Right atrium auricular region (tissue), 2 donors: ENCODE measurements around the gene NOP16. TPM values are rescaled to one million over a fixed set of nuclear protein-coding genes. Genes with fewer than 3 reads are reported as not detected.

ENCODE experiments used
- DNase-seq: peaks from one replicate; pipeline ENCODE4 v3.0.0-alpha.2; 2019; ENCODE audit warnings: low spot score
- H3K27ac ChIP-seq, 2 donors: fragments of 200-600 bp; sonication (generic); 1 replicate in 1 of 2; 2 replicates in 1 of 2; pipeline ENCODE4 v1.5.1; 2016 to 2019
- H3K27me3 ChIP-seq, 2 donors: fragments of 200-600 bp; sonication (generic); one replicate each; pipeline versions ENCODE4 v1.5.1 to v1.6.0; 2017 to 2019
- H3K36me3 ChIP-seq: fragments of 200-600 bp; sonication (generic); one replicate; pipeline ENCODE4 v1.5.1; 2016
- H3K4me1 ChIP-seq, 2 donors: fragments of 200-600 bp; sonication (generic); one replicate each; pipeline versions ENCODE4 v1.5.1 to v1.6.0; 2017 to 2019
- H3K4me3 ChIP-seq, 2 donors: fragments of 200-600 bp; sonication (generic); 1 replicate in 1 of 2; 2 replicates in 1 of 2; pipeline ENCODE4 v1.5.1; 2017 to 2019; ENCODE audit warnings: mild to moderate bottlenecking in 1 of 2, moderate library complexity in 1 of 2
- H3K9me3 ChIP-seq, 2 donors: fragments of 200-600 bp; sonication (generic); one replicate each; pipeline ENCODE4 v1.5.1; 2019
- total RNA-seq, 2 donors: library from RNA; depleted of rRNA; stranded (reverse); fragments of >200 nt; gene quantifications; one replicate each; pipeline ENCODE4 v1.1.0, GENCODE V29; 2016
- TF ChIP-seq, protein P1 (sequence below), 2 donors: fragments of 200-600 bp; sonication (generic); IDR thresholded peaks; one replicate each; pipeline ENCODE4 v1.5.1; 2019; ENCODE audit warnings: antibody characterized with exemption in 2 of 2

The NOP16 gene
- total RNA-seq, 2 donors from 2014 or later = 11.8 to 16.0 TPM

DNA sequence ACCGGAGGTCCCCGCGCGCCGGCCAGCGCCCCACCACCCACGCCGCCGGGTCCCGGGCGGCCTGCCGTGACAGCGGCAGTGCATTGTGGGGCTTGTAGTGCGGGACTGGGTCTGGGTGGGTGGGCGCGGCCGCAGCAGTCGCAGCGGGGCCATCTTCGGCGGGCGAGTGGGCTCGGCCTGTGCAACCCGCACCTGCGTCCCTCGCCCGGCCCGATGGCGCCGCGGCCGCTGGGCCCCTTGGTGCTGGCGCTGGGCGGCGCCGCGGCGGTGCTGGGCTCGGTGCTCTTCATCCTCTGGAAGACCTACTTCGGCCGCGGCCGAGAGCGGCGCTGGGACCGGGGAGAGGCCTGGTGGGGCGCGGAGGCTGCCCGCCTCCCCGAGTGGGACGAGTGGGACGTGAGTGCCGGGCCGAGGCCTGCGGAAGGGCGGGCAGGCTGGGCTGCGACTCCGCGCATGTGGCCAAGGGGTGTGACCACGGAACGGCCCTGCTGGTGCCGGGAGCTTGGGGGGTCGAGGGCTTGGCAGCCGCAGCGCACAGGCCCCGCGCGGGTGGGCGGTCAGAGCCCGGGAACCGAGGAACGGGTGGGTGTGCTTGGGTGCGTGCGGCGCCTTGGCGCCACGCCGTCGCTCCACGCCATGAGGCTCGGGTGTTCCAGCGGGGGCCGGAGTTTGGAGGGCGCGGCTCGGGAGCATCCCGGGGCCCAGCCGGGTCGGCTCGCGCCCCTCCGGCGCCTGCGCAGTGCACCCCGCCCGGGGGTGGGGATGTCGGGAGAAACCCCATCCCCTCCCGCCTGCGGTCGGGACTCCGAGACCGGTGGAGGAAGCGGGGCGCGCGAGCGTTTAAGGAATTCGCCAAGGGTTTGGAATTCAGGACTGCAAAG is 22.8 kb downstream of the NOP16 start, which contains the start of gene ARL10:
ARL10 (plus strand) TSS at position 137 of the 881 bp plus-strand sequence; CDS start at position 214, 77 bp downstream.
- no peaks in the 10 kb centered on the region for H3K9me3 ChIP-seq
- peak within 1 kb of the TSS; percentile 60 to 71 for H3K4me3 ChIP-seq
- H3K4me1 ChIP-seq = peaks cover 0 to 35% of the 10 kb centered on the region in 2 donors
- TF ChIP-seq, protein P1, sequence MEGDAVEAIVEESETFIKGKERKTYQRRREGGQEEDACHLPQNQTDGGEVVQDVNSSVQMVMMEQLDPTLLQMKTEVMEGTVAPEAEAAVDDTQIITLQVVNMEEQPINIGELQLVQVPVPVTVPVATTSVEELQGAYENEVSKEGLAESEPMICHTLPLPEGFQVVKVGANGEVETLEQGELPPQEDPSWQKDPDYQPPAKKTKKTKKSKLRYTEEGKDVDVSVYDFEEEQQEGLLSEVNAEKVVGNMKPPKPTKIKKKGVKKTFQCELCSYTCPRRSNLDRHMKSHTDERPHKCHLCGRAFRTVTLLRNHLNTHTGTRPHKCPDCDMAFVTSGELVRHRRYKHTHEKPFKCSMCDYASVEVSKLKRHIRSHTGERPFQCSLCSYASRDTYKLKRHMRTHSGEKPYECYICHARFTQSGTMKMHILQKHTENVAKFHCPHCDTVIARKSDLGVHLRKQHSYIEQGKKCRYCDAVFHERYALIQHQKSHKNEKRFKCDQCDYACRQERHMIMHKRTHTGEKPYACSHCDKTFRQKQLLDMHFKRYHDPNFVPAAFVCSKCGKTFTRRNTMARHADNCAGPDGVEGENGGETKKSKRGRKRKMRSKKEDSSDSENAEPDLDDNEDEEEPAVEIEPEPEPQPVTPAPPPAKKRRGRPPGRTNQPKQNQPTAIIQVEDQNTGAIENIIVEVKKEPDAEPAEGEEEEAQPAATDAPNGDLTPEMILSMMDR (IDR thresholded peaks at IDR 0.05) = no peak
- H3K27me3 ChIP-seq = no peaks in the 10 kb centered on the region
- no peak for DNase-seq
- H3K27ac ChIP-seq = peak within 1 kb of the TSS; percentile 75 to 88
- H3K36me3 ChIP-seq = peaks cover 17% of the 10 kb centered on the region

DNA sequence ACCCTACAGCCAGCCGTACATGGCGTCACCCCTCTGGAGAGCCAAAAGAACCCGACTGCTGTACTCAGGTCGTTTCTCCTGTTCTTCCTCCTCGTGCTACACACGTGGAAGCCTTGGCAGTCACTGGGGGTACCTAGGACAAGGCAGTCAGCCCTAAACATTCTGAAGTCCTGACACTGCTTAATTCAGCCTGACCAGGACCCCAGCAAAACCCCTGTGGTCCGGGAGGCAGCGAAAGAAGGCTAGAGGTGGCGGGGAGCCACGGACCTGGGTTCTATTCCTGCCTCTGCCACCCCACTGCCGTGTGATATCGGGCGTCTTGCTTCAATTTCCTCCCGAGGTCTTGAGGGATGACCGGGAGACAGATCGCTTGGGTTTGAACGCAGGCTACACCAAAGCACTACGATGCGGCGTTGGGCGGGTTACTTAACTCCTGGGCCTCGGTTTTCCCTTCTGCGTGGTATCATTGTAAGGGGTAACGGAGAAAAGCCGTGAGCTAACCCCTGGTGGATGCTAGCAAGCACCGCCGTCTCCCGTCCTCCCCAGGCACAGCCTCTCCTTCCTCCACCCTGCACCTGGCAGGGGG is 23.5 kb downstream of the NOP16 start:
- peaks cover 0 to 35% of the 10 kb centered on the region in 2 donors for H3K4me1 ChIP-seq
- H3K4me3 ChIP-seq = peak overlapping the region; percentile 60 to 71
- H3K36me3 ChIP-seq = peaks cover 17% of the 10 kb centered on the region
- TF ChIP-seq, protein P1 (IDR thresholded peaks at IDR 0.05) = no peak
- DNase-seq = no peak
- no peaks in the 10 kb centered on the region for H3K27me3 ChIP-seq
- peak overlapping the region; percentile 75 to 88 for H3K27ac ChIP-seq
- no peaks in the 10 kb centered on the region for H3K9me3 ChIP-seq

DNA sequence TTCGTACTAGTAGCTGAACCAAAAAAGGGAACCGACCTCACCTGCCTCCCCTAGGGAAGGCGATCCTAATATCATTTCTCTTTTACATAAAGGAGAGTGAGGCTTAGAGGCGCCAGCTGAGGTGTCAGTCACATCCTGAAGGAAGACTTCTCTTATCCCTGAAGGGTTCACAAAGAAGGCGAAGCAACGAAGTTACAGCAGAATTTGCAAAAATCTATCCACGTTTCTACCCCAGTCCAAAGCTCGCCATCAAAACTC is 26.2 kb downstream of the NOP16 start:
- H3K36me3 ChIP-seq = peaks cover 12% of the 10 kb centered on the region
- H3K4me1 ChIP-seq = peaks cover 0 to 38% of the 10 kb centered on the region in 2 donors
- no peaks in the 10 kb centered on the region for H3K9me3 ChIP-seq
- peak overlapping the region; percentile 78 to 99 for H3K4me3 ChIP-seq
- H3K27me3 ChIP-seq = no peaks in the 10 kb centered on the region
- no peak for DNase-seq
- peak overlapping the region; percentile 89 to 91 for H3K27ac ChIP-seq
- TF ChIP-seq, protein P1 (IDR thresholded peaks at IDR 0.05) = no peak

DNA sequence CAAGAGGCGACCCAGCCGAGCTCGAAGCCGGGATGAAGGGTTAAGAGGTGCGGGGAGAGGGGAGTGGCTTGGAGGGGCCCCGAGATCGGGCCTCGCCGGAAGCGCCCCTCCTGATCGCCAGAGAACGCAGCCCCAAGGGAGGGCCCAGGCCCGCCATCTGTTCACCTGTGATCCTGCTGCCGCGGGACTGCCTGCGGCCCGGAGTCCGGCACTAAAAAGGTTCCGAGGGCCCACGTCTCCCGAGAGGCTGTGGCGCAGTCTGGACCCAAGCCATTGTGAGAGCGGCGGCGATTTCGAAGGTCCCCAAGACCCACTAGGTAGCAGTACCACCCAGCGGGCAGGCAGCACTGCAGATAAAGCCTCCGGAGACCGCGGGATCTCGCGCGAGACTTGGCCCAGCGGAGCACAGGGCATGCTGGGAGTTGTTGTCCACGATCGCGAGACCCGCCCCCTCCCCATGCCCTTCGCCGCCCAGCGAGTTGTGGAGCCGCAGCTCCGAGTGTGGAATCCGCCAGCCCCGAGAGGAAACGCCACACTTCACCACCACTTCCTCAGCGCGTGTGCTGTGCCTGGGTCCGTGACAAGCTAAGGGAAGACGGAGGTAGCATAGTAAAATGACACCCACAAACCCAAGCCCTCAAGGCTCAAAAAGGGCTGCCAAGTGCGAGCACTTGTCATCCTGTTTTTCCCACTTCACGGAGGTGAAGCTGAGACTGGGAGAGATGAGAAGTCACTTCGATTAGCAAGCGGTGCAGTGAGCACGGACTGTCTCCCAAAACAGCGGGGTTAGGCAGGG is 26.8 kb downstream of the NOP16 start, which contains the start of gene KIAA1191:
KIAA1191 (minus strand) TSS at position 328 of the 796 bp plus-strand sequence. CDS start 2,256 bp downstream, outside the sequence.
- Histone ChIP-seq H3K9me3 (no peaks in the 10 kb centered on the region), H3K4me1 (peaks cover 0 to 38% of the 10 kb centered on the region in 2 donors), H3K4me3 (peak within 1 kb of the TSS; percentile 78 to 99), H3K27me3 (no peaks in the 10 kb centered on the region), H3K36me3 (peaks cover 12% of the 10 kb centered on the region), H3K27ac (peak within 1 kb of the TSS; percentile 89 to 91)
- TF ChIP-seq, protein P1 (IDR thresholded peaks at IDR 0.05) = peak in 1 of 2 donors; percentile 58
- peak; percentile 95 for DNase-seq

DNA sequence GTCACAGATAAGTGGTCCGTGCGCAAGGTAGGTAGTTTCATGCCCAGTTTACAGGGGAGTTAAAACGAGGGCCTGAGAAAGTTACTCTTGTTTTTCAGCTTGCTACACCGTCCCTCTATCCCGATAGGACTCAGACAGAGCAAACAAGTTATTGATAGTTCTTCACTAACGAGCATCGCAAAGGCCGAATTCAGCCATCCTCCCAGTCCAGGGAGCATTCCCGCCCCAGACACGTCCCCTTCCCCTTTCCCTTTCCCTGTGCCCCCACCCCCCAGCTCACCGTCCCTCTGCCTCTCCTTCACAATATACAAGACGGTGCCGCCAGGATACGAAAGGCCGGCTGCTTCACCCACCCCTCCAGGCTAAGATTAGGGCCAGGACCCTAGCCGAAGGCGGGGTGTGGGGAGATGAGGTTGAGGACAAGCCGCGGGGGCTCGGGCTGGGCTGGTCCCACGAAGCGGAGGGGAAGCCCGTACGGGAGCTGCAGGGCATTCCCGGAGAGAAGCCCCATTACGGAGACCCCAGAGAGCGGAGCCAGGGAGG is 27.4 kb downstream of the NOP16 start:
- Histone ChIP-seq H3K9me3 (no peaks in the 10 kb centered on the region), H3K36me3 (peaks cover 12% of the 10 kb centered on the region), H3K27me3 (no peaks in the 10 kb centered on the region), H3K4me3 (peak overlapping the region; percentile 78 to 99), H3K4me1 (peaks cover 0 to 32% of the 10 kb centered on the region in 2 donors), H3K27ac (peak overlapping the region; percentile 89 to 91)
- DNase-seq = no peak
- TF ChIP-seq, protein P1 (IDR thresholded peaks at IDR 0.05) = no peak
